ENCODE measurements around the gene DNAI1.

The DNAI1 gene

GRCh38 chr9:34505370-34506120, 46.9 kb downstream of the DNAI1 start:
- H3K4me3 Mint-ChIP-seq = no peak overlapping the region
- no peaks in the 10 kb centered on the region for H3K36me3 Mint-ChIP-seq
- peaks cover under 1 to 2% of the 10 kb centered on the region in 2 donors for H3K4me1 Mint-ChIP-seq
- no peak for ATAC-seq (replicated peaks)
- no peak overlapping the region for H3K27ac Mint-ChIP-seq
- H3K9me3 Mint-ChIP-seq = no peaks in the 10 kb centered on the region
- peaks cover 26 to 27% of the 10 kb centered on the region in 2 donors for H3K27me3 Mint-ChIP-seq
- no peak for DNase-seq

- DNase-seq = no peak
- ATAC-seq (replicated peaks) = no peak
- H3K27ac Mint-ChIP-seq = no peak overlapping the region
Measured at GRCh38 chr9:34506623-34507022, 48.0 kb downstream of the DNAI1 start.

GRCh38 chr9:34507556-34507955, 49.0 kb downstream of the DNAI1 start:
- H3K27ac Mint-ChIP-seq = no peak overlapping the region
- DNase-seq = no peak

More at GRCh38 chr9:34506623-34507022, 48.0 kb downstream of the DNAI1 start:
- H3K9me3 Mint-ChIP-seq = no peaks in the 10 kb centered on the region
- H3K36me3 Mint-ChIP-seq = no peaks in the 10 kb centered on the region
- H3K4me1 Mint-ChIP-seq = no peaks in the 10 kb centered on the region
- no peak overlapping the region for H3K4me3 Mint-ChIP-seq
- peaks cover 26% of the 10 kb centered on the region in 2 donors for H3K27me3 Mint-ChIP-seq

GRCh38 chr9:34507966-34508365, 49.4 kb downstream of the DNAI1 start:
- peaks cover 26% of the 10 kb centered on the region in 2 donors for H3K27me3 Mint-ChIP-seq
- DNase-seq (no peak), ATAC-seq (replicated peaks) (no peak)
- no peaks in the 10 kb centered on the region for H3K9me3 Mint-ChIP-seq
- H3K36me3 Mint-ChIP-seq = no peaks in the 10 kb centered on the region
- H3K27ac Mint-ChIP-seq = no peak overlapping the region
- H3K4me3 Mint-ChIP-seq = no peak overlapping the region
- no peaks in the 10 kb centered on the region for H3K4me1 Mint-ChIP-seq

More at GRCh38 chr9:34507556-34507955, 49.0 kb downstream of the DNAI1 start:
- ATAC-seq (replicated peaks) = no peak
- peaks cover 26% of the 10 kb centered on the region in 2 donors for H3K27me3 Mint-ChIP-seq
- no peaks in the 10 kb centered on the region for H3K36me3 Mint-ChIP-seq
- no peaks in the 10 kb centered on the region for H3K4me1 Mint-ChIP-seq
- no peaks in the 10 kb centered on the region for H3K9me3 Mint-ChIP-seq
- no peak overlapping the region for H3K4me3 Mint-ChIP-seq

GRCh38 chr9:34508463-34508862, 49.9 kb downstream of the DNAI1 start:
- no peak overlapping the region for H3K4me3 Mint-ChIP-seq
- no peaks in the 10 kb centered on the region for H3K9me3 Mint-ChIP-seq
- ATAC-seq (replicated peaks) (no peak), DNase-seq (no peak)
- no peaks in the 10 kb centered on the region for H3K4me1 Mint-ChIP-seq
- H3K36me3 Mint-ChIP-seq = no peaks in the 10 kb centered on the region
- H3K27me3 Mint-ChIP-seq = peaks cover 25% of the 10 kb centered on the region in 2 donors
- H3K27ac Mint-ChIP-seq = no peak overlapping the region

GRCh38 chr9:34508951-34509350, 50.3 kb downstream of the DNAI1 start:
- Mint-ChIP-seq H3K27me3 (peaks cover 20 to 21% of the 10 kb centered on the region in 2 donors), H3K27ac (no peak overlapping the region), H3K36me3 (no peaks in the 10 kb centered on the region), H3K9me3 (no peaks in the 10 kb centered on the region), H3K4me3 (no peak overlapping the region), H3K4me1 (no peaks in the 10 kb centered on the region)
- no peak for ATAC-seq (replicated peaks)
- DNase-seq = no peak

GRCh38 chr9:34510497-34511468, 52.2 kb downstream of the DNAI1 start:
- peaks cover 19 to 20% of the 10 kb centered on the region in 2 donors for H3K27me3 Mint-ChIP-seq
- H3K27ac Mint-ChIP-seq = no peak overlapping the region
- H3K4me1 Mint-ChIP-seq = no peaks in the 10 kb centered on the region
- DNase-seq = no peak
- H3K4me3 Mint-ChIP-seq = no peak overlapping the region
- H3K9me3 Mint-ChIP-seq = no peaks in the 10 kb centered on the region
- ATAC-seq (replicated peaks) = no peak
- H3K36me3 Mint-ChIP-seq = no peaks in the 10 kb centered on the region

GRCh38 chr9:34512131-34513078, 53.8 kb downstream of the DNAI1 start:
- ATAC-seq (replicated peaks) (no peak), DNase-seq (no peak)
- H3K9me3 Mint-ChIP-seq = no peaks in the 10 kb centered on the region
- H3K27me3 Mint-ChIP-seq = peaks cover 25% of the 10 kb centered on the region in 2 donors
- H3K4me1 Mint-ChIP-seq = no peaks in the 10 kb centered on the region
- no peak overlapping the region for H3K27ac Mint-ChIP-seq
- no peaks in the 10 kb centered on the region for H3K36me3 Mint-ChIP-seq
- H3K4me3 Mint-ChIP-seq = no peak overlapping the region

- DNase-seq (no peak), ATAC-seq (replicated peaks) (peak in 1 of 2 donors; percentile 33)
- H3K4me3 Mint-ChIP-seq = no peak overlapping the region
Measured at GRCh38 chr9:34513567-34514214, 55.1 kb downstream of the DNAI1 start.

GRCh38 chr9:34514401-34514800, 55.8 kb downstream of the DNAI1 start:
- Mint-ChIP-seq H3K27me3 (peaks cover 24 to 29% of the 10 kb centered on the region in 2 donors), H3K36me3 (no peaks in the 10 kb centered on the region), H3K4me3 (no peak overlapping the region), H3K27ac (no peak overlapping the region), H3K9me3 (no peaks in the 10 kb centered on the region), H3K4me1 (peaks cover 5 to 6% of the 10 kb centered on the region in 2 donors)
- DNase-seq (no peak), ATAC-seq (replicated peaks) (no peak)

More at GRCh38 chr9:34513567-34514214, 55.1 kb downstream of the DNAI1 start:
- H3K27ac Mint-ChIP-seq = no peak overlapping the region
- H3K27me3 Mint-ChIP-seq = peaks cover 25 to 27% of the 10 kb centered on the region in 2 donors
- no peaks in the 10 kb centered on the region for H3K36me3 Mint-ChIP-seq
- no peaks in the 10 kb centered on the region for H3K4me1 Mint-ChIP-seq
- H3K9me3 Mint-ChIP-seq = no peaks in the 10 kb centered on the region

GRCh38 chr9:34514816-34515215, 56.2 kb downstream of the DNAI1 start:
- no peak overlapping the region for H3K4me3 Mint-ChIP-seq
- DNase-seq (no peak), ATAC-seq (replicated peaks) (no peak)
- no peaks in the 10 kb centered on the region for H3K9me3 Mint-ChIP-seq
- H3K27me3 Mint-ChIP-seq = peaks cover 25 to 26% of the 10 kb centered on the region in 2 donors
- peaks cover 5 to 6% of the 10 kb centered on the region in 2 donors for H3K4me1 Mint-ChIP-seq
- no peaks in the 10 kb centered on the region for H3K36me3 Mint-ChIP-seq
- H3K27ac Mint-ChIP-seq = no peak overlapping the region

GRCh38 chr9:34515959-34516358, 57.4 kb downstream of the DNAI1 start:
- Mint-ChIP-seq H3K9me3 (no peaks in the 10 kb centered on the region), H3K4me1 (peaks cover 5 to 6% of the 10 kb centered on the region in 2 donors), H3K27ac (no peak overlapping the region), H3K4me3 (no peak overlapping the region), H3K27me3 (peaks cover 25 to 26% of the 10 kb centered on the region in 2 donors), H3K36me3 (no peaks in the 10 kb centered on the region)
- ATAC-seq (replicated peaks) (no peak), DNase-seq (no peak)

GRCh38 chr9:34517185-34517584, 58.6 kb downstream of the DNAI1 start:
- DNase-seq (no peak), ATAC-seq (replicated peaks) (no peak)
- H3K27ac Mint-ChIP-seq = no peak overlapping the region
- no peaks in the 10 kb centered on the region for H3K9me3 Mint-ChIP-seq
- H3K4me3 Mint-ChIP-seq = no peak overlapping the region
- peaks cover 28 to 36% of the 10 kb centered on the region in 2 donors for H3K27me3 Mint-ChIP-seq
- peaks cover 5 to 7% of the 10 kb centered on the region in 2 donors for H3K4me1 Mint-ChIP-seq
- H3K36me3 Mint-ChIP-seq = no peaks in the 10 kb centered on the region
